ENCODE results near the gene MAGI1.

- TF ChIP-seq CTCF (IDR thresholded peaks at IDR 0.05) (no peak), POLR2A (IDR thresholded peaks at IDR 0.05) (no peak)
Measured at GRCh38 chr3:66050821-66051220, 12.1 kb upstream of the MAGI1 start.
